GM12864 (cell line): ENCODE results near the gene AKAP9.

Experiments
- DNase-seq: peaks from one replicate; pipeline ENCODE4 v3.0.0-alpha.2; 2011; ENCODE audit warnings: low read depth
- H3K4me3 ChIP-seq: 2 replicates; pipeline ENCODE4 v1.5.1; 2011; ENCODE audit warnings: mild to moderate bottlenecking, low read depth, low read length, control low read depth
- TF ChIP-seq, protein P1 (sequence below): IDR thresholded peaks from 2 replicates; pipeline ENCODE4 v1.5.1; 2011; ENCODE audit warnings: low read depth, mild to moderate bottlenecking, moderate library complexity, low read length, control low read depth, inconsistent platforms; ENCODE audit errors: missing control alignments

The AKAP9 gene

GRCh38 chr7:92028686-92029085 is 88.0 kb downstream of the AKAP9 start:
- H3K4me3 ChIP-seq: no peak overlapping the region
- TF ChIP-seq, protein P1, sequence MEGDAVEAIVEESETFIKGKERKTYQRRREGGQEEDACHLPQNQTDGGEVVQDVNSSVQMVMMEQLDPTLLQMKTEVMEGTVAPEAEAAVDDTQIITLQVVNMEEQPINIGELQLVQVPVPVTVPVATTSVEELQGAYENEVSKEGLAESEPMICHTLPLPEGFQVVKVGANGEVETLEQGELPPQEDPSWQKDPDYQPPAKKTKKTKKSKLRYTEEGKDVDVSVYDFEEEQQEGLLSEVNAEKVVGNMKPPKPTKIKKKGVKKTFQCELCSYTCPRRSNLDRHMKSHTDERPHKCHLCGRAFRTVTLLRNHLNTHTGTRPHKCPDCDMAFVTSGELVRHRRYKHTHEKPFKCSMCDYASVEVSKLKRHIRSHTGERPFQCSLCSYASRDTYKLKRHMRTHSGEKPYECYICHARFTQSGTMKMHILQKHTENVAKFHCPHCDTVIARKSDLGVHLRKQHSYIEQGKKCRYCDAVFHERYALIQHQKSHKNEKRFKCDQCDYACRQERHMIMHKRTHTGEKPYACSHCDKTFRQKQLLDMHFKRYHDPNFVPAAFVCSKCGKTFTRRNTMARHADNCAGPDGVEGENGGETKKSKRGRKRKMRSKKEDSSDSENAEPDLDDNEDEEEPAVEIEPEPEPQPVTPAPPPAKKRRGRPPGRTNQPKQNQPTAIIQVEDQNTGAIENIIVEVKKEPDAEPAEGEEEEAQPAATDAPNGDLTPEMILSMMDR: no peak
- no peak for DNase-seq

DNA sequence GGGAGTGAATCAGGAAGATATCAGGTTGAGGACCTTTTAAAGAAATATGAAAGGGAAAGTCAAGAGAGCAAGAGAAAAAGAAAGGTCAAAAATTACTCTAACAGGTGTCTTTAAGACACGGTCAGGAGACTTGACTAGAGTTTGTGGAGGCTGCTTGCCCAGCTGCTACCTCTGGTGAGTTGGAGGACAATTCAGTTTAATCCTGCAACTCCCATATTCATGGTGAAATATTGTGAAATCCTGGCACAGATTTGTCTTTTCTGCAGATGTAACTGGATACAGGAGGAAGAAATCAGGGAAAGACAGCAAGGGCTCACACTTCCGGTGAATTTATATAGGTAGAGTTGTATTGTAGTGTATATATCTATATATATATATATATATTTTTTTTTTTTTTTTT is 93.5 kb downstream of the AKAP9 start:
- no peak for DNase-seq
- TF ChIP-seq, protein P1: no peak
- no peak overlapping the region for H3K4me3 ChIP-seq

- TF ChIP-seq, protein P1: no peak
Observed at GRCh38 chr7:92035576-92035975, 94.9 kb downstream of the AKAP9 start.

DNA sequence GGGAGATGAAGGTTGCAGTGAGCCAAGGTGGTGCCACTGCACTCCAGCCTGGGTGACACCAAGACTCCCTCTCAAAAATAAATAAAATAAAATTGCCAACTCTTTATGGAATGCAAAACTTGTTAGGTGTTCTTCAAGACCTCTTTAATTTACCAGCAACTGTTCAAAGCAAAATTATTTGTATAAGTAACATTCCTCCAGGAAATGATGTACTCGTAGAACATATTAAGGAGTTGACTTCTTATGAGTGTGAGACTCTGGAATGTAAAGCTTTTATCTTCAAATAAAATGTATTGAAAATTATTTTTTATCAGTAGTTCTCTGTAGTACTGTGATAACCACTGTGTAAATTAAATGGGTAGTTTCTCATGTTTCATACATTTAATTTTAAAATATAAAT is 99.2 kb downstream of the AKAP9 start:
- TF ChIP-seq, protein P1: no peak
- no peak for DNase-seq
- H3K4me3 ChIP-seq: no peak overlapping the region

More at GRCh38 chr7:92035576-92035975, 94.9 kb downstream of the AKAP9 start:
- no peak for DNase-seq
- no peak overlapping the region for H3K4me3 ChIP-seq

- H3K4me3 ChIP-seq: no peak overlapping the region
- TF ChIP-seq, protein P1: no peak
Observed at GRCh38 chr7:92042056-92042737, 101.5 kb downstream of the AKAP9 start.

DNA sequence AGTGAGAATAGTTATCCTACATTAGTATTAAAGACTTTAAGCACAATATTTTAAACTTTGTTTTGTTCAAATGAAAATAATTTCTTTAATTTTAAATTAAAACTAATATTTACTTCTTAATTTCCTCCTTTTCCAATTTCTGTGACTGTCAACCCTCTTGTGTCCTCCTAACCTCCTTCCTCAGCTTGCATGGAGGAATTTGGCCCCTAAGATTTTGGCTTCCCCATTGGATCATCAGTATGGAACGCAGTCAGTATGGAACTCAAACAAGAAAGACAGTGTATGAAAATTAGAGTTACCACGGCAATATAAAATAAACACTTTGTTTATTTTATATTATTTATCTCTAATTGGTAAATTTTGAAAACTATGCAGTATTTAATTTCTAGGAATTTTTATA is 102.4 kb downstream of the AKAP9 start:
- TF ChIP-seq, protein P1: no peak

More at GRCh38 chr7:92042056-92042737, 101.5 kb downstream of the AKAP9 start:
- DNase-seq: no peak

DNA sequence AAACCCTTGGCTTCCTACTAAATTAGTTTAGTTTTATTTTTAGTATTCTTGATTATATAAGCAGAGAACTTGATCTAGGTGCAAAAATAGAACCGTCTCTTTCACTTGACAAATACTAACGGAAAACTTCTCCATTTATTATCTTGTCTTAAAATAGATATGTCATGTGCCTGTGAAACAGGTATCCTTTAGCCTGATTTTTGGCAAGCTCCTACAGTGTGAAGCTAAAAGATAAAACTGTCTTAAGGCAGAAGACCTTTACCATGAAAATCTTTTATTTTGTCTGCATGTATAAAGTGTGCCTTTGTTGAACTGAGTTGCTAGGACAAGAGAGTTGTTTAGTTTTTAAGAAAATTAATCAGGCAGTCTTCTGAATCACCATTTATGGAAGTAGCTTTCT is 103.0 kb downstream of the AKAP9 start:
- no peak for DNase-seq
- TF ChIP-seq, protein P1: no peak
- H3K4me3 ChIP-seq: no peak overlapping the region

More for the DNA sequence above, 102.4 kb downstream of the AKAP9 start:
- no peak for DNase-seq
- no peak overlapping the region for H3K4me3 ChIP-seq
